Measurements from ENCODE around the gene GCLM.

- TF ChIP-seq, protein P1, sequence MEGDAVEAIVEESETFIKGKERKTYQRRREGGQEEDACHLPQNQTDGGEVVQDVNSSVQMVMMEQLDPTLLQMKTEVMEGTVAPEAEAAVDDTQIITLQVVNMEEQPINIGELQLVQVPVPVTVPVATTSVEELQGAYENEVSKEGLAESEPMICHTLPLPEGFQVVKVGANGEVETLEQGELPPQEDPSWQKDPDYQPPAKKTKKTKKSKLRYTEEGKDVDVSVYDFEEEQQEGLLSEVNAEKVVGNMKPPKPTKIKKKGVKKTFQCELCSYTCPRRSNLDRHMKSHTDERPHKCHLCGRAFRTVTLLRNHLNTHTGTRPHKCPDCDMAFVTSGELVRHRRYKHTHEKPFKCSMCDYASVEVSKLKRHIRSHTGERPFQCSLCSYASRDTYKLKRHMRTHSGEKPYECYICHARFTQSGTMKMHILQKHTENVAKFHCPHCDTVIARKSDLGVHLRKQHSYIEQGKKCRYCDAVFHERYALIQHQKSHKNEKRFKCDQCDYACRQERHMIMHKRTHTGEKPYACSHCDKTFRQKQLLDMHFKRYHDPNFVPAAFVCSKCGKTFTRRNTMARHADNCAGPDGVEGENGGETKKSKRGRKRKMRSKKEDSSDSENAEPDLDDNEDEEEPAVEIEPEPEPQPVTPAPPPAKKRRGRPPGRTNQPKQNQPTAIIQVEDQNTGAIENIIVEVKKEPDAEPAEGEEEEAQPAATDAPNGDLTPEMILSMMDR (conservative IDR thresholded peaks at IDR 0.05), result no peak
- no peak for TF ChIP-seq ZFX (IDR thresholded peaks at IDR 0.05)
Measured at GRCh38 chr1:93842750-93843500, 66.3 kb downstream of the GCLM start.

Data from C4-2B (cell line).